Endothelial cell of umbilical vein (primary cell): Measurements from ENCODE around the gene CLEC16A. TPM values are rescaled to one million over a fixed set of nuclear protein-coding genes. Genes with fewer than 3 reads are reported as not detected.
A peak's percentile ranks its signal among the peaks of the same experiment; 100 is the strongest.

Source experiments
- BruUV-seq: library from RNA; stranded (reverse); fragments of 400-500 nt; replicated peaks from 2 replicates; lab custom pipeline; 2021; lab: Mats Ljungman, UMichigan
- CTCF ChIA-PET: fragments of 300-600, 350-600 bp; sonication (Branson Sonifier 250); formaldehyde crosslinking; loops from one replicate; lab custom pipeline; 2021; ENCODE audit warnings: antibody characterized with exemption, inconsistent platforms; lab: Charles Lee
- POLR2A ChIA-PET: fragments of 300-600, 350-600 bp; sonication (Branson Sonifier 250); formaldehyde crosslinking; loops from one replicate; lab custom pipeline; 2021; ENCODE audit warnings: antibody characterized with exemption, inconsistent platforms; lab: Charles Lee
- DNase-seq: peaks from one replicate; pipeline ENCODE4 v3.0.0-alpha.2; 2011; ENCODE audit warnings: low read depth, low spot score
- FAIRE-seq: peaks from 2 replicates; lab custom pipeline; 2011; peaks lifted over from hg19 to GRCh38; lab: Jason Lieb, UNC
- H2AFZ ChIP-seq: 2 replicates; pipeline ENCODE4 v1.6.0; 2012; ENCODE audit warnings: low read depth, low read length, control low read depth, inconsistent platforms
- H3K27ac ChIP-seq: 2 replicates; pipeline ENCODE4 v1.5.1; 2011; ENCODE audit warnings: low read depth, mild to moderate bottlenecking, control low read depth, low read length, moderate library complexity; ENCODE audit not compliant: insufficient read depth
- H3K27me3 ChIP-seq, 2 experiments: 2 replicates each; pipeline versions ENCODE4 v1.6.0 to v1.6.1; 2011; ENCODE audit warnings: low read length in 2 of 2, mixed read lengths in 1 of 2; ENCODE audit not compliant: control insufficient read depth in 2 of 2, insufficient read depth in 2 of 2
- H3K36me3 ChIP-seq, 2 experiments: 2 replicates in 1 of 2; 3 replicates in 1 of 2; pipeline ENCODE4 v1.5.1; 2011; ENCODE audit warnings: low read length in 2 of 2, mild to moderate bottlenecking in 1 of 2, moderate library complexity in 1 of 2; ENCODE audit not compliant: control insufficient read depth in 2 of 2, insufficient read depth in 2 of 2; ENCODE audit errors: extremely low read depth in 1 of 2
- H3K4me1 ChIP-seq: 3 replicates; pipeline ENCODE4 v1.5.1; 2011; ENCODE audit warnings: mild to moderate bottlenecking, low read length; ENCODE audit not compliant: control insufficient read depth, insufficient read depth; ENCODE audit errors: extremely low read depth
- H3K4me2 ChIP-seq: 2 replicates; pipeline ENCODE4 v1.6.1; 2011; ENCODE audit warnings: low read length, control low read depth, mixed read lengths; ENCODE audit not compliant: insufficient read depth
- H3K4me3 ChIP-seq, 3 experiments: fragments of 200-600 bp in 1 of 3; sonication (generic), shearing (Covaris generic) in 1 of 3; replicated peaks in 1 of 3; 2 replicates each; pipeline ENCODE4 v1.5.1; 2011 to 2016; ENCODE audit warnings: control low read depth in 3 of 3, low read length in 3 of 3, mild to moderate bottlenecking in 2 of 3, inconsistent platforms in 1 of 3, low read depth in 1 of 3, moderate library complexity in 1 of 3; ENCODE audit not compliant: insufficient read depth in 1 of 3
- H3K79me2 ChIP-seq: 2 replicates; pipeline ENCODE4 v1.6.0; 2012; ENCODE audit warnings: low read length, inconsistent platforms; ENCODE audit not compliant: control insufficient read depth, insufficient read depth
- H3K9ac ChIP-seq: replicated peaks from 2 replicates; pipeline ENCODE3; 2011; ENCODE audit warnings: low read length, control low read depth; ENCODE audit not compliant: insufficient read depth; ENCODE audit errors: extremely low read depth
- H3K9me1 ChIP-seq: replicated peaks from 3 replicates; pipeline ENCODE4 v1.6.0; 2011; ENCODE audit warnings: mild to moderate bottlenecking, low read length; ENCODE audit not compliant: control insufficient read depth, insufficient read depth; ENCODE audit errors: extremely low read depth
- H3K9me3 ChIP-seq: replicated peaks from 2 replicates; pipeline ENCODE4 v1.5.1; 2012; ENCODE audit warnings: low read length, inconsistent platforms; ENCODE audit not compliant: control insufficient read depth, insufficient read depth
- H4K20me1 ChIP-seq: replicated peaks from 2 replicates; pipeline ENCODE3; 2011; ENCODE audit warnings: mild to moderate bottlenecking, low read length; ENCODE audit not compliant: control insufficient read depth, insufficient read depth; ENCODE audit errors: extremely low read depth
- EZH2 ChIP-seq: IDR thresholded peaks from 2 replicates; pipeline ENCODE4 v1.6.1; 2012; ENCODE audit warnings: borderline replicate concordance, low read depth, mild to moderate bottlenecking, moderate library complexity, low read length, inconsistent platforms; ENCODE audit not compliant: severe bottlenecking
- FOS ChIP-seq: IDR thresholded peaks from 2 replicates; pipeline ENCODE4 v1.6.1; 2011; ENCODE audit warnings: mild to moderate bottlenecking, low read length, moderate library complexity, borderline replicate concordance; ENCODE audit not compliant: insufficient read depth
- GATA2 ChIP-seq: IDR thresholded peaks from 2 replicates; pipeline ENCODE4 v1.7.0; 2011; ENCODE audit warnings: low read depth, mild to moderate bottlenecking, moderate library complexity, mixed read lengths, low read length; ENCODE audit not compliant: insufficient read length, insufficient read depth
- JUN ChIP-seq: IDR thresholded peaks from 2 replicates; pipeline ENCODE4 v1.6.1; 2011; ENCODE audit warnings: borderline replicate concordance, low read depth; ENCODE audit not compliant: insufficient read length, insufficient read depth
- MYC ChIP-seq: IDR thresholded peaks from one replicate; pipeline ENCODE4 v1.6.1; 2011; ENCODE audit warnings: mild to moderate bottlenecking, low read depth, low read length
- POLR2A ChIP-seq: IDR thresholded peaks from 2 replicates; pipeline ENCODE4 v1.6.1; 2012; ENCODE audit warnings: low read depth, mild to moderate bottlenecking, control low read depth, low read length
- POLR2AphosphoS5 ChIP-seq: IDR thresholded peaks from 2 replicates; pipeline ENCODE4 v1.6.1; 2012; ENCODE audit warnings: low read depth, mild to moderate bottlenecking, control low read depth, low read length, moderate library complexity; ENCODE audit not compliant: insufficient read depth
- dilution Hi-C: fragments of 300-500 bp; cut with MboI; formaldehyde crosslinking; loops from one replicate; pipeline ENCODE4 v1.15.0; 2019; ENCODE audit warnings: low sequenced_read_pairs; ENCODE audit not compliant: extremely low pct_ligation_motif_present
- intact Hi-C: fragments of 100-400 bp; cut with micrococcal nuclease; formaldehyde crosslinking; loops from one replicate; pipeline ENCODE4 v1.10.0; 2022
- polyA plus RNA-seq, 4 experiments: library from polyadenylated mRNA; depleted of rRNA in 3 of 4; stranded (reverse) in 3 of 4; unstranded in 1 of 4; fragments of >200 nt; gene quantifications; 2 replicates each; pipeline versions ENCODE4 v1.2.1 to v1.2.3, GENCODE V29; 2011 to 2012; ENCODE audit warnings: missing spikeins in 1 of 4
- total RNA-seq: library from RNA; stranded (reverse); gene quantifications from 2 replicates; pipeline ENCODE4 v1.2.3, GENCODE V29; 2021
- TF ChIP-seq, protein P1 (sequence below): IDR thresholded peaks from 2 replicates; pipeline ENCODE4 v1.6.1; 2011; ENCODE audit not compliant: insufficient read depth, insufficient read length
- TF ChIP-seq, protein P2 (sequence below), 2 donors: IDR thresholded peaks; 1 replicate in 1 of 2; 2 replicates in 1 of 2; pipeline ENCODE4 v1.5.1; 2011; ENCODE audit warnings: low read length in 2 of 2, mild to moderate bottlenecking in 2 of 2, moderate library complexity in 2 of 2, control low read depth in 1 of 2, inconsistent platforms in 1 of 2, low read depth in 1 of 2; ENCODE audit not compliant: insufficient read depth in 1 of 2; ENCODE audit errors: extremely low read depth in 1 of 2

The CLEC16A gene
- total and polyA plus RNA-seq, 2 donors (not counting 3 experiments of a cell fraction or from before 2014, with no cell fraction given), result 11.4 to 23.3 TPM

DNA sequence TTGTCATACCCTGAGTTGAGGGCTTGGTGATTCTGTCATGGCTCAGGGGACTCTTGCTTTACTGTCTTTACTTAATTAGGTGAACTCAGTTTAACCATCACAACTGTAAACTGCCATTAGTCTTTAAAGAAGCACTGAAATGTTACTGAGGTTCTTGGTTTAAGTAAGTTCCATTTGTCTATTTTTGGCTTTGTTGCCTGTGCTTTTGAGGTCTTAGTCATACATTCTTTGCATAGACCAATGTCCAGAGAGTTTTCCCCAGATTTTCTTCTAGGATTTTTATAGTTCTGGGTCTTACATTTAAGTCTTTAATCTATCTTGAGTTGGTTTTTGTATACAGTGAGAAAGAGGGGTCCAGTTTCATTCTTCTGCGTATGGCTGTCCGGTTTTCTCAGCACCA is 174.1 kb downstream of the CLEC16A start:
- no peaks in the 10 kb centered on the region for H3K79me2 ChIP-seq
- POLR2A ChIA-PET, result no interaction called here
- dilution Hi-C loops (no loop called here), intact Hi-C loops (no loop called here)
- no peak overlapping the region for H3K9ac ChIP-seq
- H3K4me3 ChIP-seq, result no peak overlapping the region
- H2AFZ ChIP-seq, result no peak overlapping the region
- H3K27me3 ChIP-seq, result no peaks in the 10 kb centered on the region
- CTCF ChIA-PET, result no interaction called here
- no peaks in the 10 kb centered on the region for H3K9me3 ChIP-seq
- peaks cover 20% of the 10 kb centered on the region for H3K4me1 ChIP-seq
- BruUV-seq, result no TSS peak
- H3K9me1 ChIP-seq, result no peaks in the 10 kb centered on the region
- FAIRE-seq (no peak), DNase-seq (no peak)
- no peaks in the 10 kb centered on the region for H3K36me3 ChIP-seq
- H3K4me2 ChIP-seq, result no peak overlapping the region
- no peak overlapping the region for H3K27ac ChIP-seq
- no peak for TF ChIP-seq EZH2
- no peak for TF ChIP-seq POLR2AphosphoS5
- TF ChIP-seq, protein P1, sequence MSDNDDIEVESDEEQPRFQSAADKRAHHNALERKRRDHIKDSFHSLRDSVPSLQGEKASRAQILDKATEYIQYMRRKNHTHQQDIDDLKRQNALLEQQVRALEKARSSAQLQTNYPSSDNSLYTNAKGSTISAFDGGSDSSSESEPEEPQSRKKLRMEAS, result no peak
- no peaks in the 10 kb centered on the region for H4K20me1 ChIP-seq

DNA sequence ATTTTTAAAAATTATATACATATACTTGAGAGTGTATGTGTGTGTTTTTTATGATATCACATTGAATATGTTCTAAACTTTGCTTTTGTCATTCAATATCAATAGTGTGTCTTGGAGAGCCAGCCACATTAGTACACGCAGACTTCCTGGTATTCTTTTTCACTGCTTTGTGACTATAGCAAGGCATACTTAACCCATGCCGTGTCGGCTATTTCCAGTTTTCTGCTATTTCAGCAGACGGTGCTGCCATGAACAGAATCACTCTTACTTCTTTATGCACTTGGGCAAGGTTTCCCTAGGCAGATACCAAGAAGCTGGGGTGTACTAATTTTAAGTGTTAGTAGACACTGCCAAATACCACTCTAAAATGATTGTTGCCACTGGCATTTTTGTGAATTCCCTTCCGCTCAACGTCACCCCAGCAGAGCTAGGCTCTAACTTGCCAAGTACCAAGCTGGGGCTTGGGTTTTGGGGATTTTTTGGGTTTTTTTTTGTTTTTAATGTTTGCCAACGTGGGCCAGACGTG is 176.8 kb downstream of the CLEC16A start:
- no peaks in the 10 kb centered on the region for H3K79me2 ChIP-seq
- H3K36me3 ChIP-seq, result peaks cover 0 to 8% of the 10 kb centered on the region in 2 experiments
- peak overlapping the region; percentile 25 for H3K27ac ChIP-seq
- H2AFZ ChIP-seq, result no peak overlapping the region
- ChIA-PET POLR2A (interaction anchor here (0.5 kb wide), 1 partner anchor 44 kb away, joined by 3 read pairs; no protein-coding TSS in a partner anchor), CTCF (interaction anchor here (0.7 to 1.5 kb wide), 5 partner anchors 13 to 157 kb away, joined by 3 to 4 read pairs (median 3); partner anchors contain the start of gene SOCS1)
- H4K20me1 ChIP-seq, result no peaks in the 10 kb centered on the region
- BruUV-seq, result no TSS peak
- H3K9ac ChIP-seq, result no peak overlapping the region
- no peaks in the 10 kb centered on the region for H3K9me3 ChIP-seq
- peaks cover 20% of the 10 kb centered on the region for H3K4me1 ChIP-seq
- H3K4me3 ChIP-seq, result no peak overlapping the region
- intact Hi-C loops (no loop called here), dilution Hi-C loops (no loop called here)
- FAIRE-seq (peak; percentile 87), DNase-seq (peak; percentile 68)
- no peaks in the 10 kb centered on the region for H3K9me1 ChIP-seq
- TF ChIP-seq FOS (no peak), POLR2AphosphoS5 (no peak), GATA2 (no peak), EZH2 (no peak), MYC (no peak), JUN (no peak), POLR2A (no peak)
- TF ChIP-seq, protein P2, sequence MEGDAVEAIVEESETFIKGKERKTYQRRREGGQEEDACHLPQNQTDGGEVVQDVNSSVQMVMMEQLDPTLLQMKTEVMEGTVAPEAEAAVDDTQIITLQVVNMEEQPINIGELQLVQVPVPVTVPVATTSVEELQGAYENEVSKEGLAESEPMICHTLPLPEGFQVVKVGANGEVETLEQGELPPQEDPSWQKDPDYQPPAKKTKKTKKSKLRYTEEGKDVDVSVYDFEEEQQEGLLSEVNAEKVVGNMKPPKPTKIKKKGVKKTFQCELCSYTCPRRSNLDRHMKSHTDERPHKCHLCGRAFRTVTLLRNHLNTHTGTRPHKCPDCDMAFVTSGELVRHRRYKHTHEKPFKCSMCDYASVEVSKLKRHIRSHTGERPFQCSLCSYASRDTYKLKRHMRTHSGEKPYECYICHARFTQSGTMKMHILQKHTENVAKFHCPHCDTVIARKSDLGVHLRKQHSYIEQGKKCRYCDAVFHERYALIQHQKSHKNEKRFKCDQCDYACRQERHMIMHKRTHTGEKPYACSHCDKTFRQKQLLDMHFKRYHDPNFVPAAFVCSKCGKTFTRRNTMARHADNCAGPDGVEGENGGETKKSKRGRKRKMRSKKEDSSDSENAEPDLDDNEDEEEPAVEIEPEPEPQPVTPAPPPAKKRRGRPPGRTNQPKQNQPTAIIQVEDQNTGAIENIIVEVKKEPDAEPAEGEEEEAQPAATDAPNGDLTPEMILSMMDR (IDR thresholded peaks at IDR 0.05; ENCODE audit: extremely low read depth in 1 of 2, insufficient read depth in 1 of 2, low read depth in 1 of 2, low read length in 2 of 2), result no peak
- TF ChIP-seq, protein P1, result no peak
- peak overlapping the region; percentile 16 for H3K4me2 ChIP-seq
- no peaks in the 10 kb centered on the region for H3K27me3 ChIP-seq
